Measurements from ENCODE around the gene POLR2I. TPM values are rescaled to one million over a fixed set of nuclear protein-coding genes. Genes with fewer than 3 reads are reported as not detected.
A peak's percentile ranks its signal among the peaks of the same experiment; 100 is the strongest.
"Not testable (repeated sequence)": the region's sequence is repeated elsewhere in the genome, so short reads cannot be mapped to it uniquely, and the experiment has no call there.

Gene POLR2I
- 64.7 TPM for total RNA-seq

GRCh38 chr19:36114721-36115452, at the start of gene POLR2I:
Gene POLR2I (minus strand): TSS chr19:36114875. CDS start chr19:36114856, 19 bp downstream.
- DNase-seq: peak; percentile 100

GRCh38 chr19:36163813-36164212, 49.1 kb upstream of the POLR2I start:
- DNase-seq: no peak

GRCh38 chr19:36160821-36161596, 46.3 kb upstream of the POLR2I start:
- DNase-seq: no peak

- no peak for DNase-seq
Measured at GRCh38 chr19:36153126-36153525, 38.5 kb upstream of the POLR2I start.

- no peak for DNase-seq
Measured at GRCh38 chr19:36152352-36153091, 37.8 kb upstream of the POLR2I start, which contains the start of gene COX7A1. Gene COX7A1 (minus strand): TSS chr19:36152447. CDS start chr19:36152407, 40 bp downstream.

GRCh38 chr19:36152019-36152351, 37.3 kb upstream of the POLR2I start:
- DNase-seq: no peak

GRCh38 chr19:36151144-36152018, 36.7 kb upstream of the POLR2I start:
- DNase-seq: no peak

- DNase-seq: no peak
Measured at GRCh38 chr19:36150586-36150985, 35.9 kb upstream of the POLR2I start.

- no peak for DNase-seq
Measured at GRCh38 chr19:36149673-36150406, 35.2 kb upstream of the POLR2I start.

- DNase-seq: no peak
Measured at GRCh38 chr19:36144624-36145023, 29.9 kb upstream of the POLR2I start.

GRCh38 chr19:36142496-36142895, 27.8 kb upstream of the POLR2I start:
- no peak for DNase-seq

GRCh38 chr19:36142046-36142445, 27.4 kb upstream of the POLR2I start:
- no peak for DNase-seq

- peak; percentile 63 for DNase-seq
Measured at GRCh38 chr19:36141039-36141927, 26.6 kb upstream of the POLR2I start.

- no peak for DNase-seq
Measured at GRCh38 chr19:36140304-36141038, 25.8 kb upstream of the POLR2I start.

GRCh38 chr19:36139473-36140303, 25.0 kb upstream of the POLR2I start, which contains the start of gene CAPNS1:
Gene CAPNS1 (plus strand): TSS chr19:36140066. CDS start chr19:36141012, 946 bp downstream.
- DNase-seq: peak; percentile 96

GRCh38 chr19:36139120-36139472, 24.4 kb upstream of the POLR2I start:
- DNase-seq: no peak

GRCh38 chr19:36136964-36137686, 22.4 kb upstream of the POLR2I start:
- DNase-seq: no peak

- DNase-seq: not testable (repeated sequence)
Measured at GRCh38 chr19:36134867-36135266, 20.2 kb upstream of the POLR2I start.

Data from occipital lobe (tissue), 2 donors.